Dedifferentiated amniotic fluid mesenchymal stem cell (primary cell): ENCODE results near the gene SH3BP4.

ENCODE experiments used
- DNase-seq: peaks from one replicate; pipeline ENCODE4 v3.0.0-alpha.2; 2016; ENCODE audit errors: extremely low spot score

Gene SH3BP4

GRCh38 chr2:234998404-234999211 is 46.8 kb downstream of the SH3BP4 start:
- no peak for DNase-seq

- DNase-seq: no peak
Observed at GRCh38 chr2:234999740-235000425, 48.1 kb downstream of the SH3BP4 start.

DNA sequence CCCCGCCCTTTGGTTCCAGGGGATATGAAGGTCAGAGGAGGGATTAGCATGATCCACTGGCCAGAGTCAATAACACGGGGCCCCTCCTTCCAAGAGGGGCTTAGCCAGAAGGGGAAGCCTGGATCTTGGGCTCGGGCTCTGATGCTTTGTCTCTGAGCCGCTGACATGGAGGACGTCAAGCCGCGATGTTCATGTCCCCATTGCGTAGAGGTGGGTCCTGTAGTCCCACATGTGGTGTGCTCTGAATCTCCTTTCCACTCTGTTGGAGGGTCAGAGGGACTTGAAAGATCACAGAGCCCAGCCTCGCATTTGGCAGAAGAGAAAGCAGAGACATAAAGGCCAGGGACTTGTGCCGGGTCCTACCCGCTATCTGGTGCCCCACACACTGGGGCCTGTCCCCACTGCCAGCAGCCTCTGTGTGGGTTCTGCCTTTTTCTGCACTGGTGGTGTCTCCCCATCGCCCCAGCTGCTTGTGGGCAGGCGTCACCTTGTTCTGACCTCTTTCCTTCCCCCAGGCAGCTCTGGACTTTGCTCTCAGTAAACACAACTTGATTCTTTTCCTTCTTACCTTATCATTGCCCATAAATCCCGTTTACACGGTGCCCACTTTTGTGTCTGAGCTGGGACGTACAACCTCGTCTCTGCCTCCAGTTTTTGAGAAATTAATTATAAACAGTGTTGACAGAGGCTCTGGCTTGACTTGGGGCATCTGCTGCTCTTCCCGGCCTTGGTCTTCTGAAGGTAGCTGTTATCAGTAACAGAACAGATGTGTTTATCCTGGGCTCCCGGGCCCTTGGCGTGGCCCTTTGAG is 48.8 kb downstream of the SH3BP4 start:
- DNase-seq: no peak

GRCh38 chr2:235001237-235002133 is 49.7 kb downstream of the SH3BP4 start:
- no peak for DNase-seq

DNA sequence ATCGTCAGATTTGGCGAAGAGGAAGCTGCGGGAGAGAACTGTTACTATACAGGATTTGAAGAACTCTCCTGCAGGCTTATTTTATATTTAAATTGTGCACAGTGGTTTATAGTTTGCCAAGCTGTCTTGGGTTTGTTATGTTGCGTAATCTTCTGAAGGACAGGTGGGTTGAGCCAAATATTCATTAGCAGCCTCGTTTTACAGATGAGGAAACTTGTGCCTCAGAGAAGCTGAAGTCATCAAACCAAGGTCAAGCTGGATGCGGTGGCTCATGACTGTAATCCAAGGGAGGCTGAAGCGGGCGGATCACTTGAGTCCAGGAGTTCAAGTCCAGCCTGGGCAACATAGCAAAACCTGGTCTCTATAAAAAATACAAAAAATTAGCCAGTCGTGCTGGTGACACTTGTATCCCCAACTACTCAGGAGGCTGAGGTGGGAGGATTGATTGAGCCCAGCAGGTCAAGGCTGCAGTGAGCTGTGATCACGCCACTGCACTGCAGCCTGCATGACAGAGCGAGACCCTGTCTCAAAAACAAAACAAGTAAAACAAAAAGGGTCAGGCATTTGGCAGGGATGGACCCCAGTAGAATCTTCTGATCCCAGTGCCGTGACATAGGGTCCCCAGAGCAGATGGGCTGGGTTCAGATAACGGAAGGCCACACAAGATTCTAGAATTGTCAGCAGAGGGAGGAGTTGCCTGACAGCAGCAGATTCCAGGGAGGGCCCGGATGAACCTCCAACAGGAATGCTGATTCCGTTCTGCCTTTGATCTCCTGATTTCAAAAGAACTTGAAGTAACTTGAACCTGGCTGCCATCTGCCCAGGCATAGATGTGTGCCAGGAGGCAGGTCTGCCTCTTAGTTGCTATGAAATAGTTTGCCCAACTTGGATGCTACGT is 50.6 kb downstream of the SH3BP4 start:
- DNase-seq: no peak

DNA sequence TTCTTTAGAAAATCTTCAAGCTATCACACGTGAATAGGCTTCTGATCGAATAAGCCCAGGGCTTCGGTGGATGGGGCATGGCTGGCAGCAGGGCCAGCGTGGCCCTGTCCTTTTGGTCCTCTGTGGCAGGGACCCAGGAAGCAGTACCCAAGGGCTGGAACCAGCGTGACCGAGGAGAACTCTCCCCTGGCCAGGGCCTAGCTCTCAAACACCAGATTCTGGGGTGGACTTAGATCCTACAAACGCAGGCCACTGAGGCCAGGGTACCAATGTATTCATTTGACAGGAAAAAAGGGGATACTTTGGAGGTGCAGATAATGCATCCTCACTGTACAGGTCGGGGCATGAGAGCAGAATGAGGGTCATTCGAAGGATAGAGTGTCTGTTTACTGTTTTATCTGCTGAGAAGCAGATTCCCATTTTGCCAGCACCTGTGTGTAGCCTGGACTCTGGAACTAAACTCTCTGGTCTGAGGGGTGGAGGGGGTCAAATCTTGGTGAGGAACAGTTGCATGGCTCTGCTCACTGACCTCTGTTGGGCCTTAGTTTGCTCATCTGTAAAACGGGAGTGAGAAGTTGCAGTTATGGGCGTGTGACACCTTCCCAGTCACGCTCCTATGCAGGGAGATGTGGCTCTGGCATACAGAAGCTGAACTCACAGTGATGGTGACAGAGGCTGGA is 51.4 kb downstream of the SH3BP4 start:
- DNase-seq: no peak

DNA sequence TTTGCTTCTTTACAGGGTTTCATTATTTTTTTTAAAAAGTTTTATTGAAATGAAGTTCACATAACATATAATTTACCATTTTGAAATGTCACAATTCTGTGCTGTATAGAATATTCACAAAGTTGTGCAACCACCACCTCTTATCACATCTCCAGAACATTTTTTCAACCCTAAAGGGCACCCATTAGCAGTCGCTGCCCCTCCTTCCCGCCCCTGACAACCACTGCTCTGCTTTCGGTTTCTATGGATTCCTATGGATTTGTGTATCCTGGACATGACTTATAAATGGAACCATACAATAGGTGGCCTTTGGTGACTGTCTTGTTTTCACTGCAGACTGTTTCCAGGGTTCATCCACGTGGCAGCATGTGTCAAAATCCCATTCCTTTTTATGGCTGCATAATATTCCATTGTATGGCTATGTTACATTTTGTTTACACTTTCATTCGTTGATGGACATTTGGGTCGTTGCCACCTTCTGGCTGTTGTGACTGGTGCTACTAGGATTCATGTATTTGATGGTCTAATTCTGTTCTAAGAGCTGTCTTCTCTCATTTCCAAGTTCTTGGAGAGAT is 52.6 kb downstream of the SH3BP4 start:
- no peak for DNase-seq

GRCh38 chr2:235005023-235005422 is 53.2 kb downstream of the SH3BP4 start:
- no peak for DNase-seq

- DNase-seq: no peak
Observed at GRCh38 chr2:235005603-235006259, 53.9 kb downstream of the SH3BP4 start.

- no peak for DNase-seq
Observed at GRCh38 chr2:235006461-235006860, 54.6 kb downstream of the SH3BP4 start.

DNA sequence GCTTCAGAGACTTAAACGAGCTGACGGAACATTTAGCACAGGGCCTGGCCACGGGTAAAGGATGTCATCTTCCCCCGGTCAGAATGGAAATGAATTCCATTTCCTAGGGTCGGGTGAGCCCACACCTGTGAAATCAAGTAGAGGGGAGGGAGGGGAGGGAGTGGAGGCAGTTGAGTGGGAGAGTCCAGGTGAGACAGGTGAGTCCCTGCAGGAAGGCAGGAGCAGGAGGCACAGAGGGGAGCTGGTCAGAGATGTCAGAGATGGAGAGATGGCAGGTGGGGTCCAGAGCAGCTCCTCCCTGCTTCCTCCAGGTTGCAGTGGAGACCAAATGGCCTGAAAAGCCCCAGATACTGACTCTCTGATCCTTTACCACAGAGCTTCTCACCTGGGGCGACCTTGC is 55.2 kb downstream of the SH3BP4 start:
- DNase-seq: no peak

- no peak for DNase-seq
Observed at GRCh38 chr2:235007664-235008457, 56.0 kb downstream of the SH3BP4 start.

DNA sequence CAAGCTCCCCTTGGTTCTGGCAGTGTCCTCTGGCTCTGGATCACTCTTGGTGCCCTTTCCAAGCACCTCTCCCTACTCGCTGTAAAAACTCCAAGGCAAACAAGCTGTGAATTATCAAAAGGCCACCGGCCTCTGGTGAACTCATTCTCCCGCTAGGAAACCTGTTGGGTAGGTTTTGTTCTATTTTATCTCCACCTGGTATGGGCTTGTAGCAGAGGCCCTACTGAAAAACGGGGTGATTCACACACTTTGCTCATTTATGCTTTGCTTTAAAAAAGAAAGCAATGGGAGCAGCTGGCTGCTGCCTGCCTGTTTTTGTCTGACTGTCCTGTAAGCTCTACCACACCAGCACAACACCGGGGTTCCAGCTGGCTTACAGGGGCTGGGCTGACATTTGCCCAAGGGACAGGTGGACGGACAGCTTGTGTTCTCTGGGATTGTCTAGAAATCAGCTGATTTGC is 56.8 kb downstream of the SH3BP4 start:
- DNase-seq: no peak

DNA sequence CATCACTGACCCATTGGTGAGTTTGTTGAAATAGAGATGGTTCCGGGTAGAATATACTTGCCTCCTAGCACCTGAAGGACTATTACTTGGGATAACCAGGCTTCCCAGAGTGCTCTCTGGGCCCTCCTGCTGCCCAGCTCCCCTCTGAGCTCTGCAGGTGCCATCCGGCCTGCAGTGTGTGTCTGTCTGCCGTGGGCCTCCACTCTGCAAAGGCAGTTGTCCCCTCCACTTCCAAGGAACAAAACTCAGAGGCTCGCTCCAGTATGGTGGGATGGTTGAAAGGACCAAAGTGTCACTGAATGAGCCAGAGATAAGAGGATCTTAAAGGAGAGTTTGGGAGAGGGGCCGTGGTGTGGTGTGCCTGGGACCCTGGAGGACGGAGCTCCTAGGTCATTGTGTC is 57.3 kb downstream of the SH3BP4 start:
- no peak for DNase-seq

GRCh38 chr2:235010117-235010714 is 58.4 kb downstream of the SH3BP4 start:
- DNase-seq: no peak

DNA sequence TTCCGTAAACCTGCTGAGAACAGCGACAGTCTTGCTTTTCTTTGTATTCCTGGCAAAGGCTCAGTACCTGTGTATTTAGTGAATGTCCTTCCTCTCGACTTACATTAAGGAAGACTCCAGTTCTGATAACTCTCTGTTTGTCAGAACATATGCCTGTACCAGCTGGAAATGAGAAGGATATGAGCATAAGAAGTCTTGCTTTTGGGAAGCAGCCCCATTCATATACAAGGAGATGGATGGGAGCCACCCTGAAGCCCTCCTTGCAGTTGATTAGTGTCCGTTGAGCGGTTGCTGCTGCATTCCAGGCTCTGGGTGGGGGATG is 59.8 kb downstream of the SH3BP4 start:
- DNase-seq: no peak

GRCh38 chr2:235011929-235012631 is 60.3 kb downstream of the SH3BP4 start:
- DNase-seq: no peak
